Suprapubic skin (tissue), 4 donors: ENCODE measurements around the gene LCP1.

Experiments used
- CTCF ChIP-seq, 2 donors: fragments of 200-600 bp in 1 of 2; fragments of 450-650 bp in 1 of 2; sonication (generic) in 1 of 2; IDR thresholded peaks; one replicate each; pipeline ENCODE4 v1.5.1; 2016 to 2019; ENCODE audit warnings: antibody characterized with exemption in 2 of 2, mild to moderate bottlenecking in 1 of 2, moderate library complexity in 1 of 2
- EP300 ChIP-seq: sonication (generic); formaldehyde crosslinking; IDR thresholded peaks from one replicate; pipeline ENCODE4 v1.6.1; 2017; ENCODE audit warnings: antibody characterized with exemption
- POLR2A ChIP-seq, 2 donors: fragments of 450-650 bp; IDR thresholded peaks; one replicate each; pipeline ENCODE4 v1.6.1; 2017; ENCODE audit warnings: antibody characterized with exemption in 2 of 2, mild to moderate bottlenecking in 2 of 2, moderate library complexity in 2 of 2
- POLR2AphosphoS5 ChIP-seq, 3 donors: sonication (generic); formaldehyde crosslinking; IDR thresholded peaks; one replicate each; pipeline ENCODE4 v1.6.1; 2017; ENCODE audit warnings: antibody characterized with exemption in 3 of 3

- TF ChIP-seq CTCF (IDR thresholded peaks at IDR 0.05) (no peak), EP300 (no peak), POLR2A (IDR thresholded peaks at IDR 0.05) (no peak), POLR2AphosphoS5 (IDR thresholded peaks at IDR 0.05) (no peak)
These were observed 96.2 kb downstream of the LCP1 start for GRCh38 chr13:46085737-46086136.
